Measurements from ENCODE around the gene COMMD2.

Gene COMMD2

GRCh38 chr3:149763565-149764195 is 11.4 kb upstream of the COMMD2 start:
- DNase-seq = no peak

DNA sequence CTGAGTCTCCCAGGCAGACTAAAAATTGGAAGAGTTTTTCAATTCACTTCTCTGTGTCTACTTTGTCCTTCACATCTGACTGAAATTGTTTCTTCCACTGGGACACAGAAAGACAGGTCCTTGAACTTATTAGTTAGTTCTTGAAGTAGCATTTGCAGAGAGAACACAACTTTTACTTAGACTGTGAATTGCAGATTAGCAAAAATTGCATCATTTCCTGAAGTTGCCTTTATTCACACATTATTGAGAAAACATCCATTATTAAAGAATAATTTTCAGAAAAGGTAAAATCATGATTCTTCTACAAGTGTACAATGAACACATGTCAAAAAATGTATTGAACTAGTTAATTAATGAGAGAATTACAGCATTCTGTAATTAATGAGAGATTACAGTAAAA is 1.4 kb upstream of the COMMD2 start:
- DNase-seq = no peak

- DNase-seq = no peak
Observed at GRCh38 chr3:149752788-149753136, 473 bp upstream of the COMMD2 start.

- DNase-seq = no peak
Observed at GRCh38 chr3:149751551-149751950, 738 bp downstream of the COMMD2 start.

DNA sequence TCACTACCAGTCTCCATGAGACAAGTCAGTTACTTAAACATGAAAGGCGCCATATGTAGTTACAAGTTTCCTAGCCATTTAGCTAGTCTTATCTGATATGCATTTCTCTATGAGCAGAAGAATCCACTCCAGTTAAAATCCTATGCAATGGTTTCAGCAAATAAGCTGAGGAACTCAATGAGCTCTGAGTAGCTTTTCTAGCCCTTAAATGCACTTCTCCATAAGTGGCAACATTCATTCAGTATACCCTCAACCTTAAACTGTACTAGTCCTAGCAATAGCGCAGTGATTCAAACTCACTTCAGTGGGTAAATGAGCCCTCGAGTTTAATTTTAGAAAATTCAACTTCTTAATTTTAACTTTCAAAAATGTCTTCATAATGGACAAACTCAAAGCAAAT is 7.7 kb downstream of the COMMD2 start:
- no peak for DNase-seq

GRCh38 chr3:149744151-149744550 is 8.1 kb downstream of the COMMD2 start:
- no peak for DNase-seq

GRCh38 chr3:149739396-149739795 is 12.9 kb downstream of the COMMD2 start:
- no peak for DNase-seq

- no peak for DNase-seq
Observed at GRCh38 chr3:149738876-149739275, 13.4 kb downstream of the COMMD2 start.

- DNase-seq = no peak
Observed at GRCh38 chr3:149736953-149737205, 15.4 kb downstream of the COMMD2 start.

- DNase-seq = no peak
Observed at GRCh38 chr3:149736175-149736952, 15.9 kb downstream of the COMMD2 start.

DNA sequence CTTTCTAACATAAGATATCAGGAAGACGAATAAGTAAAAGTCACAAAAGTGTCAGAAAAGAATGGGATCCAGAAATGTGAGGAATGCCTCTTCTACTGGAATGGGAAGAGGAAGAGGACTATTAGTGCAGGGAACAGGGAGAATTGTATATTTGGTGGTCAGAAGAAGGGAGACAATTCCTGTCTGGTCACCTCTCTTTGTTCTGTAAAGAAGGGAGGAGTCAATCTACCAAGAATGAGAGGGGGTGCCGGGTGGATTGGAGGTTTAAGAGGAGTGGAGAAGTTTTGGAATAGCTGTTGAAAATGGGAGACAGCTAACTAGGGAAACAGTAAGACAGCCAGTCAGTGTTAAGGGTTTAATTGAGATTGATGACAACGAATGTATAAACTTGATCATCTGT is 20.1 kb downstream of the COMMD2 start:
- no peak for DNase-seq

DNA sequence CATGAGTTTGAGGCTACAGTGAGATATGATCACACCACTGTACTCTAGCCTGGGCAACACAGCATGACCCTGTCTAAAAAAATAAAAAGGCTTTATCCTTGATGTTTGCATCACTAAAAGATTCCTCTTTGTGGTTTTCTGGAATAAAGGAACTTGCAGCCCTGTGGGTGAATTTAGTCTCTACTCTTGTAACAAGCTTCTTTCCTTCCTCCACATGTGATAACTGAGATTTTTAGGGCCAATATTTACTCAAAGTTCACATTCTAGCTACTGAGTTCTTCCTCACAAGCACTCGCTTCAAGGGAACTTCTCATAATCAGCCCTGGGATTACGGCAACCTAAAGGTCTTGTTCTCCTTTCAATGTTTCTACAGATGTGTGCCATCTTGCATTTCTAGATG is 24.6 kb downstream of the COMMD2 start:
- DNase-seq = no peak

GRCh38 chr3:149726716-149727407 is 25.4 kb downstream of the COMMD2 start:
- DNase-seq = no peak

- no peak for DNase-seq
Observed at GRCh38 chr3:149723781-149724180, 28.5 kb downstream of the COMMD2 start.

DNA sequence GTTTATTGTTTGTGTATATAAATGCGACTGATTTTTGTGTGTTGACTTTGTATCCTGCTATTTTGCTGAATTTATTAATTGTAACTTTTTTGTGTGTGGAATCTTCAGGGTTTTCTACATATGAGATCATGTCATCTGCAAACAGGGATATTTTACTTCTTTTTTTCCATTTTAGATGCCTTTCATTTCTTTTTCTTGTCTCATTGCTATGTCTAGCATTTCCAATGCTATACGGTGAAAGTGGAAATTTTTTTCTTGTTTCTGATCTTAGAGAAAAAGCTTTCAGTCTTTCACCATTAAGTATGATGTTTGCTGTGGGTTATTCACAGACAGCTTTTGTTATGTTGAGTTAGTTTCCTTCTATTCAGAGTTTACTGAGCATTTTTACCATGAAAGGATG is 31.4 kb downstream of the COMMD2 start:
- DNase-seq = no peak

- DNase-seq = peak; percentile 73 to 79
Observed at GRCh38 chr3:149717391-149718056, 34.8 kb downstream of the COMMD2 start.

- no peak for DNase-seq
Observed at GRCh38 chr3:149716984-149717383, 35.3 kb downstream of the COMMD2 start.

DNA sequence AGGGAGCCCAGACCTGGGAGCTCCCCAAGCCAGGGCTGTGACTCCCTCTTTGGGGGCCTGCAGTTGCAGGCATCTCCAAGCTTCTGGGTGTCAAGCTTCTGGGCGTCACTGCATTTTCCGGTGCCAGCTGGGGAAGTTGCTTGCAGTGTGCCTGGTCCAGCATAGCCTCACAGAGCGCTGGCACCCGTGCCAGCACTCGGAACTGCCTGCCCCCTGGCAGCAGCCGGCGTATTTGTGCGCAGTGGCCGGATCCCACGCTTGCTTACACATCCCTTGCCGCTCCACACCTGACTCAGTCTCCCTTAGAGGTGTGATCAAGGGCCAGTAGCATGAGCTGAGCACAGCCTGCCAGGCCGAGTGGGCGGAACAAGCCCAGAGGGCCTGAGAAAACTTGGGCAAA is 37.0 kb downstream of the COMMD2 start:
- no peak for DNase-seq

DNA sequence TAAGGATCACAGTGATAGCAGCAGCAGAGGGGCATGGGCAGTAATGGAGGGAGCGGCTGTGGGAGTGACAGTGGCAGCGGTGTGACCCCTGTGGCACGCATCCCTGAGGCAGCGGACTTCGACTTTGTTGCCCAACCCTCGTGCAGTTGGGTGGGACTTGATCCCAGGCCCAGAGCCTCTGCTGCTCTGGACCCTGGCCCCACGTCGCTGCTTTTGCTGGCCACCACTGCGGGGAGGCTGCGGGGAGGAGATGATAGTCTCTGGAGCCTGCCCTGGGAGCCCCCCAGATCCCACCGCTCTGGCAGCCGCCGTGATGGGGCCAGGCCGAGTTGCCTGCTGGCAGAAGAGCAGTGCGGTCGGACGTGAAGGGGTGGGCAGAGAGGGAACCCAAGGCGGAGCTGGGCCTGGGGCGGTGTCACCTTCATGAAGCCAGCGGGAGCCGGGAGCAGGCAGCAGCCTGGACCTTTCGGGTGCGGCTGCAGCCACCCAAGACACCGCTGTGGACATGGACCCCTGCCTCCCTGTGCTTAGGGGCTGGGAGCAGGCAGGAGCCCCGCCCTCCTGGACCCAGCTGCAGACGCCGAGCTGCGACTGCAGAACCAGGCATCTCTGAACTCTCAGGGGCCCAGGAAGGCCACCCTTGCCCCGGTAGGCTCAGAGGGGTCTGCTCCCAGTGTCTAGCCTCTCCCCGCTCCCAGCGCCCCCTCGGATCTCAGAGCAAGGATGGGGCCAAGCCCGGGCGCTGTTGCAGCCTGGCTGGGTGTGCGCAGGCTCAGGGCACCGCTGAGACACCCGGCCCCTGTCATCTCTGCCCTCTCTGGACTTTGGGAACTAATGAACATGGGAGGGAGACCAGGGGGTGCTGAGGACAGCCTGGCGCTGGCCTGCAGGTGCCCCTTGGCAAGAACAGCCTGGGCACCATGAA is 38.3 kb downstream of the COMMD2 start:
- no peak for DNase-seq

GRCh38 chr3:149706905-149707304 is 45.4 kb downstream of the COMMD2 start:
- DNase-seq = no peak

- no peak for DNase-seq
Observed at GRCh38 chr3:149705416-149705815, 46.9 kb downstream of the COMMD2 start.

DNA sequence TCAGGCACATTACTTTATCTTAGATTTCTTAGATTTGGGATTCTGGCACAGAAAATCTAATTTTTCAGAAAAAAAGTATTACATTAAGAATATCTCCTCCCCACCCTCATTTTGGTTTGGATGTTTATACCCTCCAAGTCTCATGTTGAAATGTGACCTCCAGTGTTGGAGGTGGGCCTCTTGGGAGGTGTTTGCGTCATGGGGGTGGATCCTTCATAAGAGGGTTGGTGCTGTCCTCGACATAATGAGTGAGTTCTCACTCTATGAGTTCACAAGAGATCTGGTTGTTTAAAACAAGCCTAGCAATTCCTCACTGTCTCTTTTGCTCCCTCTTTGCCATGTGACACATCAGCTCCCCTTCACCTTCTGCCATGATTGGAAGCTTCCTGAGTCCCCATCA is 48.8 kb downstream of the COMMD2 start:
- no peak for DNase-seq

All from SHP77 (cell line).